MCF 10A (cell line): ENCODE measurements around the gene RALY. TPM values are rescaled to one million over a fixed set of nuclear protein-coding genes. Genes with fewer than 3 reads are reported as not detected.

Experiments used
- BruUV-seq: library from RNA; stranded (reverse); fragments of 400-500 nt; replicated peaks from 2 replicates; lab custom pipeline; 2021; lab: Mats Ljungman, UMichigan
- CTCF ChIA-PET: fragments of 300-600 bp; sonication (Branson Sonifier 250); formaldehyde crosslinking; extraction: SDS; loops from one replicate; lab custom pipeline; 2021; ENCODE audit warnings: antibody characterized with exemption, inconsistent platforms; lab: Yijun Ruan, JAX
- POLR2A ChIA-PET: fragments of 300-600, 350-650 bp; sonication (Branson Sonifier 250); formaldehyde crosslinking; extraction: SDS; loops from one replicate; lab custom pipeline; 2020; ENCODE audit warnings: antibody characterized with exemption, inconsistent platforms; lab: Yijun Ruan, JAX
- DNase-seq: peaks from one replicate; pipeline ENCODE4 v3.0.0-alpha.2; 2018; ENCODE audit not compliant: unreplicated experiment
- H3K27ac Mint-ChIP-seq: one replicate; pipeline ENCODE4 v1.8.0; 2022; ENCODE audit warnings: mild to moderate bottlenecking, low read depth, mixed read lengths; ENCODE audit not compliant: unreplicated experiment
- H3K27me3 Mint-ChIP-seq: one replicate; pipeline ENCODE4 v1.8.0; 2022; ENCODE audit warnings: mixed read lengths; ENCODE audit not compliant: insufficient read depth, unreplicated experiment
- H3K36me3 Mint-ChIP-seq: one replicate; pipeline ENCODE4 v1.8.0; 2022; ENCODE audit warnings: mild to moderate bottlenecking, moderate library complexity, mixed read lengths; ENCODE audit not compliant: insufficient read depth, unreplicated experiment
- H3K4me1 Mint-ChIP-seq: one replicate; pipeline ENCODE4 v1.8.0; 2022; ENCODE audit warnings: mixed read lengths; ENCODE audit not compliant: insufficient read depth, unreplicated experiment
- H3K4me3 Mint-ChIP-seq: one replicate; pipeline ENCODE4 v1.8.0; 2022; ENCODE audit warnings: mild to moderate bottlenecking, moderate library complexity, mixed read lengths; ENCODE audit not compliant: unreplicated experiment
- H3K9me3 Mint-ChIP-seq: one replicate; pipeline ENCODE4 v1.8.0; 2022; ENCODE audit warnings: mixed read lengths; ENCODE audit not compliant: unreplicated experiment
- intact Hi-C: fragments of 100-400 bp; cut with micrococcal nuclease; formaldehyde crosslinking; loops from 2 replicates; pipeline ENCODE4 v1.14.1; 2022
- total RNA-seq: library from RNA; stranded (reverse); gene quantifications from 2 replicates; pipeline ENCODE4 v1.2.3, GENCODE V29; 2022
- TF ChIP-seq, protein P1 (sequence below): fragments of 200-600 bp; IDR thresholded peaks from one replicate; pipeline ENCODE4 v1.8.0; 2022; ENCODE audit warnings: antibody characterized with exemption, mild to moderate bottlenecking; ENCODE audit not compliant: unreplicated experiment

Gene RALY
- total RNA-seq, 1 experiment from 2014 or later = 120 TPM

GRCh38 chr20:33999025-33999649 lies 5.4 kb downstream of the RALY start:
- peaks cover 32% of the 10 kb centered on the region for H3K4me1 Mint-ChIP-seq

DNA sequence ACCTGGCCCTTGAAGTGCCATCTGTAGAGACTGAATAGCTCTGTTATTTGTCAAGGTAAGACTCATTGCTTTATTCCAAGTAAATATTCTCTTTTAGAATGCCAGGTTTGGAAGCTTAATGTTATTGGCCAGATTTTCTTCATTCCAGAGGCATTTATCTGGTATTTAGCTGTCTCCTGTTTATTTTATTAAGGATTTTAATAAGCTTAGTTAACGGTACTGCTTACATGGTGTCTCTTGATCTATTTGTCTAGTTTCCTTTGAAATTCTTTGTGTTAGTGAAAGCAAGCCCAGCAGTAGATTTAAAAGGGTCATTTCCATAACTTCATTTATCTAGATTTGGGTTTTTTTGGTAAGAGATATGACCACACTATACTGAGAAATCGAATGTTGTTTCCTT lies 7.7 kb downstream of the RALY start:
- peaks cover 6% of the 10 kb centered on the region for H3K36me3 Mint-ChIP-seq
- no TSS peak for BruUV-seq
- no peak for DNase-seq
- ChIA-PET POLR2A (interaction anchor here (1.1 to 1.4 kb wide), 2 partner anchors 9 to 111 kb away, joined by 4 to 9 read pairs; partner anchors contain the start of gene EIF2S2), CTCF (interaction anchor here (0.7 to 0.8 kb wide), 2 partner anchors 10 to 62 kb away, joined by 3 to 4 read pairs; no protein-coding TSS in a partner anchor)
- no peaks in the 10 kb centered on the region for H3K27me3 Mint-ChIP-seq
- peaks cover 25% of the 10 kb centered on the region for H3K4me1 Mint-ChIP-seq
- TF ChIP-seq, protein P1, sequence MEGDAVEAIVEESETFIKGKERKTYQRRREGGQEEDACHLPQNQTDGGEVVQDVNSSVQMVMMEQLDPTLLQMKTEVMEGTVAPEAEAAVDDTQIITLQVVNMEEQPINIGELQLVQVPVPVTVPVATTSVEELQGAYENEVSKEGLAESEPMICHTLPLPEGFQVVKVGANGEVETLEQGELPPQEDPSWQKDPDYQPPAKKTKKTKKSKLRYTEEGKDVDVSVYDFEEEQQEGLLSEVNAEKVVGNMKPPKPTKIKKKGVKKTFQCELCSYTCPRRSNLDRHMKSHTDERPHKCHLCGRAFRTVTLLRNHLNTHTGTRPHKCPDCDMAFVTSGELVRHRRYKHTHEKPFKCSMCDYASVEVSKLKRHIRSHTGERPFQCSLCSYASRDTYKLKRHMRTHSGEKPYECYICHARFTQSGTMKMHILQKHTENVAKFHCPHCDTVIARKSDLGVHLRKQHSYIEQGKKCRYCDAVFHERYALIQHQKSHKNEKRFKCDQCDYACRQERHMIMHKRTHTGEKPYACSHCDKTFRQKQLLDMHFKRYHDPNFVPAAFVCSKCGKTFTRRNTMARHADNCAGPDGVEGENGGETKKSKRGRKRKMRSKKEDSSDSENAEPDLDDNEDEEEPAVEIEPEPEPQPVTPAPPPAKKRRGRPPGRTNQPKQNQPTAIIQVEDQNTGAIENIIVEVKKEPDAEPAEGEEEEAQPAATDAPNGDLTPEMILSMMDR = no peak
- intact Hi-C loops = no loop called here
- no peak overlapping the region for H3K27ac Mint-ChIP-seq
- peaks cover 7% of the 10 kb centered on the region for H3K9me3 Mint-ChIP-seq
- no peak overlapping the region for H3K4me3 Mint-ChIP-seq

More at GRCh38 chr20:33999025-33999649, 5.4 kb downstream of the RALY start:
- DNase-seq = no peak
- H3K27ac Mint-ChIP-seq = no peak overlapping the region
- TF ChIP-seq, protein P1 = no peak
- intact Hi-C loops = loop anchor here (10.0 kb wide), 1 partner anchor 66 kb away; no protein-coding TSS in a partner anchor
- no TSS peak for BruUV-seq
- H3K27me3 Mint-ChIP-seq = no peaks in the 10 kb centered on the region
- no peak overlapping the region for H3K4me3 Mint-ChIP-seq
- peaks cover 7% of the 10 kb centered on the region for H3K9me3 Mint-ChIP-seq
- CTCF ChIA-PET = interaction anchor here (0.5 to 0.7 kb wide), 3 partner anchors 25 to 565 kb away, joined by 3 to 4 read pairs (median 4); no protein-coding TSS in a partner anchor
- peaks cover 6% of the 10 kb centered on the region for H3K36me3 Mint-ChIP-seq
- POLR2A ChIA-PET = interaction anchor here (0.5 kb wide), 1 partner anchor 1311 kb away, joined by 3 read pairs; no protein-coding TSS in a partner anchor

GRCh38 chr20:34004227-34004626 lies 10.5 kb downstream of the RALY start:
- BruUV-seq = no TSS peak
- ChIA-PET CTCF (no interaction called here), POLR2A (interaction anchor here (0.6 to 1.5 kb wide), 5 partner anchors 10 to 193 kb away, joined by 3 to 4 read pairs (median 3); partner anchors contain the start of gene CHMP4B)
- peaks cover 16% of the 10 kb centered on the region for H3K4me1 Mint-ChIP-seq
- no peaks in the 10 kb centered on the region for H3K27me3 Mint-ChIP-seq
- DNase-seq = no peak
- peaks cover 7% of the 10 kb centered on the region for H3K36me3 Mint-ChIP-seq
- H3K27ac Mint-ChIP-seq = no peak overlapping the region
- no peak overlapping the region for H3K4me3 Mint-ChIP-seq
- no peaks in the 10 kb centered on the region for H3K9me3 Mint-ChIP-seq
- TF ChIP-seq, protein P1 = no peak
- intact Hi-C loops = no loop called here

- Mint-ChIP-seq H3K36me3 (peaks cover 7% of the 10 kb centered on the region), H3K9me3 (no peaks in the 10 kb centered on the region), H3K27ac (no peak overlapping the region), H3K4me3 (no peak overlapping the region), H3K27me3 (no peaks in the 10 kb centered on the region), H3K4me1 (peaks cover 10% of the 10 kb centered on the region)
- POLR2A ChIA-PET = interaction anchor here (0.6 to 1.5 kb wide), 7 partner anchors 9 to 194 kb away, joined by 3 to 5 read pairs (median 3); partner anchors contain the start of gene CHMP4B
- CTCF ChIA-PET = interaction anchor here (0.6 kb wide), 3 partner anchors 24 to 1302 kb away, joined by 3 to 6 read pairs (median 4); no protein-coding TSS in a partner anchor
- DNase-seq = no peak
- intact Hi-C loops = no loop called here
- TF ChIP-seq, protein P1 = no peak
- BruUV-seq = no TSS peak
Measured at GRCh38 chr20:34004790-34005457, 11.2 kb downstream of the RALY start.
